Stimulated activated CD8-positive, alpha-beta memory T cell treated with anti-CD3 and anti-CD28 coated beads, Interleukin-15, amount 100 ng/mL, for 24 hours (primary cell): Measurements from ENCODE around the gene ATXN2.

Source experiments
- DNase-seq: peaks from one replicate; pipeline ENCODE4 v3.0.0-alpha.2; 2020; ENCODE audit warnings: low read depth

Gene ATXN2

GRCh38 chr12:111418594-111418880 is 180.6 kb downstream of the ATXN2 start:
- DNase-seq = no peak

DNA sequence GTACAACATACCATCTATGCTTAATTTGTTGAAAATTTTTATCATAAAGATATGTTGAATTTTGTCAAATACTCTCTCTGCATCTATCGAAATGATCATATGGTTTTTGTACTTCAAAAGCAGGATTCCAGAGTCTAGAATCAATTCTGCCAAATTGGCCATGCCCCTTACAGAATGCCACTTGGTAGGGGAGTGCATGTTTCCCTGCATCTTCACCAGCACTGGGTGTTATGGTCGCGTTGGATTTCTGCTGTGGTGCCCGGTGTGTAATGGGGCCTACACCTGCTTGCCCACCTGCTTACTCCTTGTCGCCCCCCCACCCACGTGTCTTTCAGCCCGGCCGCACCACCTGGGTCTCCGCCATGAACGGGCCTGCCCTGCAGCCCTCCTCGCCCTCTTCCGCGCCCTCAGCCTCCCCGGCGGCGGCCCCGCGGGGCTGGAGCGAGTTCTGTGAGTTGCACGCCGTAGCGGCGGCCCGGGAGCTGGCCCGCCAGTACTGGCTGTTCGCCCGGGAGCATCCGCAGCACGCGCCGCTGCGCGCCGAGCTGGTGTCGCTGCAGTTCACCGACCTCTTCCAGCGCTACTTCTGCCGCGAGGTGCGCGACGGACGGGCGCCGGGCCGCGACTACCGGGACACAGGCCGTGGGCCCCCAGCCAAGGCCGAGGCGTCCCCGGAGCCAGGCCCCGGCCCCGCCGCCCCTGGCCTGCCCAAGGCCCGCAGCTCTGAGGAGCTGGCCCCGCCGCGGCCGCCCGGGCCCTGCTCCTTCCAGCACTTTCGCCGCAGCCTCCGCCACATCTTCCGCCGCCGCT is 181.1 kb downstream of the ATXN2 start:
- DNase-seq = no peak

DNA sequence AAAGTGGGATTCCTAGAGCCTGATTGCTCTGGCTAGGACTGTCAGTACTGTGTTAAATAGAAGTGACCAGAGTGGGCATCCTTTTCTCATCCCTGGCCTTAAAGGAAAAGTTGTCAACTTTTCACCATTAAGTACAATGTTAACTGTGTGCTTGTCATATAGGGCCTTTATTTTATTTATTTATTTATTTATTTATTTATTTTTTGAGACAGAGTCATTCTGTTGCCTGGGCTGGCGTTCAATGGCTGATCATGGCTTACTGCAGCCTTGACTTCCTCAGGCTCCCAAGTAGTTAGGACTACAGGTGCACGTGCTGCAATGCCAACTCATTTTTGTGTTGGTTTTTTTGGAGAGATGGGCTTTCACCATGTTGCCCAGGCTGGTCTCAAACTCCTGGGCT is 181.8 kb downstream of the ATXN2 start:
- no peak for DNase-seq

- DNase-seq = no peak
Measured at GRCh38 chr12:111414711-111415252, 184.3 kb downstream of the ATXN2 start.

DNA sequence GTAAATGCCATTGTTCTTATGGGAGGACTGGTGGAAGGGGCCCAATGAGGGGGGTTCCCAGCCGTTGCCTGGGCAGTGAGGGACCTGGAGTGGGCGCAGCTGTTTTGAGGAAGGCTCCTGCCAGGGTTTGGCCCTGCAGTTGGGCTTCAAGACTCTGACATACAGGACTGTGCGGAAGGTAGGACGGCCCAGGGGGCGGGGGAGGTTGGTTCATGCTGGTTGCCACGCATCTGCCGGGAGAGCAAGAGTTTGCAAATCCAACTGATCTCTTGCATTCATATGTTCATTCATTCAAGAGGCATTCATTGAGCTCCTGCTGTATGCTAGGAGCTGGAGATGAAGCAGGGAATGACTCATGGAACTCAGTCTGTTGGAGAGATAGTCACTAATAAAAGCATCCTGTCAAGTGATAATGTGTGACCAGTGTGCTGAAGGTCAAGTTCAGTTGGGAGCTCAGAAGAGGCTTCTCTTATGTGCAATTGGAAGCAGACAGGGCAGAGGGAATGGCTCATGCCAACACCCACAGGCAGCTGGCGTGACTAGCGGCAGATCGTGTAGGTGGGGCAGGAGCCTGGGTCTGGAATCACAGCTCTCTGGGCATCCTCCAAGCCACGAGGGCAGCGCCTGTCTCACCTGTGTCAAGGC is 185.6 kb downstream of the ATXN2 start:
- DNase-seq = no peak

DNA sequence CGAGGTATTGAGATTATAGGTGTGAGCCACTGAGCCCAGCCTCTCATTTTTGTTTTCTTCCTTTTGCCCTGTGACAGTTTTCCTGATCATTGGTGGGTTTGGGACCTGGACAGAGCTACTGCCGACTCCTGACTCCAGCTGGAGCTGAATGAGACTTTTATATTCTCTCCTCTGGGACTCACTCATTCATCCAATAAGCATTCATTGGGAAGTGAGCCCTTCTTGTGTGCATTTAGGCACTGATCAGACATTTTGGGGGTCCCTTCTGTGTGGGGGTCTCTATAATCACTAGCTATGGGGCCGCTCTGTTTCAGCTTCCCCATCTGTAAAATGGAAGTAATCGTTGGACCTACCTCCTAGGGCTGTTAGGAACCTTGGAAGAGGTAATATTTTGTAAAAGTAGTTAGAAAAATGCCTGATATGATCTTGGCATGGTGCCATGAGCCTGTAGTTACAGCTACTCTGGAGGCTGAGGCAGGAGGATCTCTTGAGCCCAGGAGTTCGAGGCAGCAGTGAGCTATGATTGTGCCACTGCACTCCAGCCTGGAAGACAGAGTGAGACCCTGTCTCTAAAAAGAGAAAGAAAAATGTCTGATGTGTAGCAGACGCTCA is 186.2 kb downstream of the ATXN2 start:
- no peak for DNase-seq

DNA sequence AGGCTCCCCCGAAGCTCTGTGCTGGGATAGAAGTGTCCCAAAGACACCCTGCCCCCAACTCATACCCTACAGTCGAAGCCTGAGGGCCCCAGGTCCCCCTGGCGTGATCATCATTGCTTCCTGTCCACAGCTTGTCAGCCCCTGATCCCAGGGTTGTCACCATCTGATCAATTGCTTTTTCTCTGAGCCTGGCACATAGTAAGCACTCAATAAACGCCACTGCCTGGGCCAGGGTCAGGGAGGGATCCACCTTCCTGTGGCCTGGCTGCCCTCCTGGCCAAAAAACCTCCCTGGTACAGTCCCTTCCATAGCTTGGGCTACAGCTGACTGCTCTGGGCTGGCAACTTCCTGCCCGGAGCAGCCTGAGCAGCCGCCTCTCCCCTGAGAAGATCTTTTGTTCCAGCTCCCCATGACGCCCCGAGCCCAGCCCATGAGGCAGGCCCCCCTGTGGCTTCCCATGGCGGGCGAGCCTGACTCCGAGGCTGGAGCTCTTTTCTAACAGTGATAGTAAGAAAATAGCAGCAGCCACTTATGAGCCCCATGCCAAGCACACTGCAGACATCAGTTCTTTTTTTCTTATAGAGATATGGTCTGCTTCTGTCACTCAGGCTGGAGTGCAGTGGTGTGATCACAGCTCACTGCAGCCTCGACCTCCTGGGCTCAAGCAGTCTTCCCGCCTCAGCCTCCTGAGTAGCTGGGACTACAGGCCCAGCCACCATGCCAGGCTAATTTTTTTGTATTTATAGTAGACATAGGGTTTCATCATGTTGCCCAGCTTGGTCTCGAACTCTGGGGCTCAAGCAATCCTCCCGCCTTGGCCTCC is 186.9 kb downstream of the ATXN2 start:
- no peak for DNase-seq

GRCh38 chr12:111411185-111411764 is 187.8 kb downstream of the ATXN2 start:
- no peak for DNase-seq

- no peak for DNase-seq
Measured at GRCh38 chr12:111410431-111411184, 188.5 kb downstream of the ATXN2 start.

DNA sequence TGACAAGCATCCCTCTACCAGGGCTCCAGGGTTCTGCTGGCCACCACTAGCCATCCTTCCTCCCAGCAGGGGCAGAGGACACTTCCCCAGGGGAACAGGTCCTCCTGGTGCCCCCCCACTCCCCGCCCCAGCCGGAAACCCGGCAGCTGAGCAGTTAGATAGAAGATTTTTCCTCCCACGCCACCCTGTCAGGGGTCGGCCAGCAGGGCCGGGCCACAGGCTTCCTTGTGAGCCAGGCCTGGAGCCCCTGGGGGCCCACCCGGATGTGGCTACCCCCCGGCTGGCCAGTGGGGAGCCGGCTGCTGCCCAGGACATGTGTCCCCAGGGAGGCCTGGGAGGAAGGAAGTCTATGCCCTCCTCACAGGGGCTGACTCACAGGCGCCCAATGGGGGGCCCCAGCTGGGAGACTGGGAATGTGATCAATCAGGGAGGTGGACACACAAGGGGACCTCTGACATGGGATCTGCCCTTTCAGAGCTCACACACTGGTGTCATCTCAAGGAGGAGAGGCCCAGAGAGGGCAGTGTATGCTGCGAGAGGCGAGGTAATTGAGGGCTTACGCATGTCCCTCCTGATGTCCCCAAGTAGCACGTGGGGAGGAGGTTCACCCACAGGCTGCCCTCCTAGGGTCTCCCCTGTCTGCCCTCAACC is 189.2 kb downstream of the ATXN2 start:
- DNase-seq = no peak

DNA sequence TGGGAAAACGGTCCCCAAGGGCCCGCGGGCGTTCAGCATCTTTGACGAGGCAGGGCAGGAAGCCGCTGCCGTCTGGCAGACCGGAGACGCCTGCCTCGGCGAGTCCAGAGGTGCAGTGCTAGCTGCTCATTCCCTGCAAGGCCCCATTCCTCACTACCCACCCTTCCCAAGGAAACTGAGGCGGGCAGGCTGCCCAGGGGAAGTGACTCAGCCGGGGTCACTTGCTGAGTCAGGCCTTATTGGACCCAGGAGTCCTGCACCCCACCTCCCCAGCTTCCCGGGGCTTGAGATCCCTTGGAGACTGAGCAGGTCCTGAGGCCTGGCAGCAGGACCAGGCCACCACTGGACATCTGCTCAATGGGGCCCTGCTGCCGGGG is 189.7 kb downstream of the ATXN2 start:
- no peak for DNase-seq

DNA sequence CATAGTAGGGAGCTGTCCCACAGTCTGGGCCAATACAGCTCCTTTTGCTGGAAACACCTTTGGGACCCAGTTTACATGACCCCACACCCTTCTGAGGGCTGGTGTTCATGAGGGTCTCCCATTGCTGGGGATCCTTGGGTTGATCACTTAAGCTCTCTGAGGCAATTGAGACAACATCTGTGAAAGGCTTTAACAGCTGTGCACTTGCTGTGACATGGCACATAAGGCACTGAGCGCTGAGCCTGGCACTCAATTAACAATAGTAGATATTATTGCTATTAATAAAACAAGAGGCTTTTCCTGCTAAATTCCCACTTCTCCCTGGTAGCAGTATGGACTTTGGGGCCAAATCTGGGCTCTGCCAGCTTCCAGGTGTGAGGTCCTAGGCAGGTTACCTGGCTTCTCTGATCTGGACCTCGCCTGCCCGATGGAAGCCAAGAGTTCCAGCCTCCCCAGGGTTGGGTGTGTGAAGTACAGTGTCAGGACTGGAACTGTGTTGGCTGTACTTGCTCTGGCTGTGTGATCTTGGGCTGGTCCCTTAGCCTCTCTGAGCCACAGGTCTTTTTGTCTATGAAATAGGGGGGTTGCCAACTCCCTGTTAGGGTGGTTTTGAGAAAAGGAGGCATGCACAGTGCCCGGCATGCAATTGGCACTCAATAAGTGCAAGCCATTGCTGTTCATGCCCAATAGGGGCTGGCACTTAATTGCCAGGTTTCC is 190.3 kb downstream of the ATXN2 start:
- no peak for DNase-seq

GRCh38 chr12:111408116-111408440 is 191.0 kb downstream of the ATXN2 start:
- DNase-seq = no peak

GRCh38 chr12:111407377-111408115 is 191.6 kb downstream of the ATXN2 start:
- DNase-seq = no peak

DNA sequence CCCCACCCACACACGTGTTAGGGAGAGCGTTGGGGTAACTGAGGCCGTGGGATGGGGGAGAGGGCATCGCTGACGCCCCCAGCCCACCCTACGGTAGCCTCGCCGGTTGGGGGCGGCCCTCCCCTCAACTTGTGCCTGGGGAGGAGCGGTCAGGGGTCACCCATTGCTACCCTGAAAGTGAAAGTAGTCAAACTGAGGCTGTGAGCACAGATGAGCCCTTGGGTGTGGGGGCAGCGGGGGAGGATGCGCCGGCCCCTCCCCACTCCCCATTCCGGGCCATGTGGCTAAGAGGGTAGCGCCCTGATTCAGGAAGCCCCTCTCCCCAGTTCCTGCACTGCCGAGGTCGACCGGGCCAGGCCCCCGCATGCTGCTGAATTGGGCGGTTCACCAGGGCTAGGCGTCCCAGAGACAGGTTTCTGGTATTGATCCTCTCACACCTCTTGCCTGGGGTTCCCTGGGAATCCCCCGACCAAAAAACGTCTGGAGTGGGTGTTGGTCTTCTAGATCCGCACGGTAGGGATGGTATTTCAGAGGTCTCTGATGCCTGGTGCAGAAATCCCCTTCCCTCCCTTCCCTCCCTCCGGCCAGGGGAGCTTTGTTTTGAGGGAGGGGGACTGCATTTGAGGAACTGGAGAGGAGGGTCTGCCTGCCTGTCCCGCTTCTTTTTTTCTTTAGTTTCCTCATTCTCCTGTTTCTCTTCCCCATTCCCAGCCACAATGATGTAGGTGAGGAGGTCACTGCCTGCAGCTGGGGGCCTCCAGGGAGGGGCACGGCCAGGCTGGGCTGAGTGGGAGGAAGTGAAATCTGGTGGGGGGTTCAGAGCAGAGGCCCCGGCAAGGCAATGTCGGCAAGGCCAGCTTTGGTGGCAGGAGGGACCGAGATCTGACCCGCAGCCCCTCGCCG is 192.4 kb downstream of the ATXN2 start:
- DNase-seq = no peak

- no peak for DNase-seq
Measured at GRCh38 chr12:111405859-111406473, 193.1 kb downstream of the ATXN2 start, which contains the start of gene SH2B3. SH2B3 (plus strand) TSS chr12:111405923; CDS start chr12:111418146, 12,223 bp downstream.

- peak; percentile 99 for DNase-seq
Measured at GRCh38 chr12:111405149-111405858, 193.8 kb downstream of the ATXN2 start.
